ENCODE measurements around the gene ARHGEF37.

Gene ARHGEF37

GRCh38 chr5:149682532-149683075 lies 101.3 kb downstream of the ARHGEF37 start:
- FAIRE-seq, result no peak
- TF ChIP-seq CTCF (IDR thresholded peaks at IDR 0.05; ENCODE audit: insufficient read depth, missing control alignments), result no peak

GRCh38 chr5:149683964-149684363 lies 102.7 kb downstream of the ARHGEF37 start:
- no peak for TF ChIP-seq CTCF (IDR thresholded peaks at IDR 0.05; ENCODE audit: insufficient read depth, missing control alignments)
- FAIRE-seq, result no peak
- no peak for DNase-seq (ENCODE audit: insufficient read length, low spot score)

More at GRCh38 chr5:149682532-149683075, 101.3 kb downstream of the ARHGEF37 start:
- no peak for DNase-seq (ENCODE audit: insufficient read length, low spot score)

GRCh38 chr5:149684371-149684770 lies 103.1 kb downstream of the ARHGEF37 start:
- no peak for DNase-seq (ENCODE audit: insufficient read length, low spot score)
- TF ChIP-seq CTCF (IDR thresholded peaks at IDR 0.05; ENCODE audit: insufficient read depth, missing control alignments), result no peak
- no peak for FAIRE-seq
